WERI-Rb-1 (cell line): ENCODE results near the gene ENPP4.

ENCODE experiments used
- DNase-seq: peaks from one replicate; pipeline ENCODE4 v3.0.0-alpha.2; 2020
- H3K27ac ChIP-seq: fragments of 250-450 bp; sonication (Bioruptor Pico); 2 replicates; pipeline ENCODE4 v1.5.1; 2020; ENCODE audit warnings: mild to moderate bottlenecking, moderate library complexity
- H3K27me3 ChIP-seq: fragments of 250-450 bp; sonication (Bioruptor Pico); 2 replicates; pipeline ENCODE4 v1.5.1; 2021; ENCODE audit warnings: mild to moderate bottlenecking, low read depth, moderate library complexity; ENCODE audit not compliant: insufficient read depth, severe bottlenecking
- H3K36me3 ChIP-seq: fragments of 250-450 bp; sonication (Bioruptor Pico); 2 replicates; pipeline ENCODE4 v1.5.1; 2020; ENCODE audit warnings: mild to moderate bottlenecking, moderate library complexity
- H3K4me3 ChIP-seq: 2 replicates; pipeline ENCODE4 v1.5.1; 2011; ENCODE audit warnings: low read depth, mild to moderate bottlenecking, control low read depth, low read length
- H3K9me3 ChIP-seq: fragments of 250-450 bp; sonication (Bioruptor Pico); 2 replicates; pipeline ENCODE4 v1.5.1; 2021; ENCODE audit warnings: mild to moderate bottlenecking, moderate library complexity; ENCODE audit not compliant: severe bottlenecking
- CTCF ChIP-seq: IDR thresholded peaks from 2 replicates; pipeline ENCODE4 v1.5.1; 2011; ENCODE audit warnings: low read depth, mild to moderate bottlenecking, control low read depth, inconsistent platforms, low read length

Gene ENPP4

GRCh38 chr6:46097366-46097765 lies 32.4 kb upstream of the ENPP4 start:
- no peak for DNase-seq
- H3K4me3 ChIP-seq, result no peak overlapping the region
- H3K27ac ChIP-seq, result no peak overlapping the region
- peaks cover 16% of the 10 kb centered on the region for H3K9me3 ChIP-seq
- no peak for TF ChIP-seq CTCF
- no peaks in the 10 kb centered on the region for H3K36me3 ChIP-seq
- H3K27me3 ChIP-seq, result no peaks in the 10 kb centered on the region

- no peak for DNase-seq
- no peak overlapping the region for H3K27ac ChIP-seq
- H3K36me3 ChIP-seq, result no peaks in the 10 kb centered on the region
- H3K27me3 ChIP-seq, result no peaks in the 10 kb centered on the region
- TF ChIP-seq CTCF, result no peak
- H3K4me3 ChIP-seq, result no peak overlapping the region
- H3K9me3 ChIP-seq, result peaks cover 16% of the 10 kb centered on the region
Measured at GRCh38 chr6:46098678-46099077, 31.1 kb upstream of the ENPP4 start.

GRCh38 chr6:46099952-46100351 lies 29.8 kb upstream of the ENPP4 start:
- no peak for DNase-seq

GRCh38 chr6:46102123-46102522 lies 27.7 kb upstream of the ENPP4 start:
- TF ChIP-seq CTCF, result no peak
- H3K27ac ChIP-seq, result no peak overlapping the region
- no peaks in the 10 kb centered on the region for H3K27me3 ChIP-seq
- H3K9me3 ChIP-seq, result no peaks in the 10 kb centered on the region
- DNase-seq, result no peak
- no peaks in the 10 kb centered on the region for H3K36me3 ChIP-seq
- no peak overlapping the region for H3K4me3 ChIP-seq

More at GRCh38 chr6:46099952-46100351, 29.8 kb upstream of the ENPP4 start:
- Histone ChIP-seq H3K4me3 (no peak overlapping the region), H3K27me3 (no peaks in the 10 kb centered on the region), H3K9me3 (peaks cover 10% of the 10 kb centered on the region), H3K27ac (no peak overlapping the region), H3K36me3 (no peaks in the 10 kb centered on the region)
- no peak for TF ChIP-seq CTCF

GRCh38 chr6:46103441-46104115 lies 26.2 kb upstream of the ENPP4 start:
- Histone ChIP-seq H3K36me3 (no peaks in the 10 kb centered on the region), H3K27ac (no peak overlapping the region), H3K27me3 (no peaks in the 10 kb centered on the region), H3K4me3 (no peak overlapping the region), H3K9me3 (peaks cover 2% of the 10 kb centered on the region)
- TF ChIP-seq CTCF, result peak; percentile 37; the same call in 1 of the 2 replicates
- no peak for DNase-seq

- Histone ChIP-seq H3K27me3 (no peaks in the 10 kb centered on the region), H3K9me3 (peaks cover 2% of the 10 kb centered on the region), H3K4me3 (no peak overlapping the region), H3K36me3 (no peaks in the 10 kb centered on the region), H3K27ac (no peak overlapping the region)
- no peak for DNase-seq
- no peak for TF ChIP-seq CTCF
Measured at GRCh38 chr6:46104209-46104608, 25.6 kb upstream of the ENPP4 start.
